WTC11 (cell line): ENCODE results near the gene MPZ. TPM values are rescaled to one million over a fixed set of nuclear protein-coding genes. Genes with fewer than 3 reads are reported as not detected.

Source experiments
- ATAC-seq: fragments of 200-7000 bp; cut with Tn5 transposase; 2 replicates; pipeline ENCODE4 v1.10.0; 2021; ENCODE audit warnings: mild to moderate bottlenecking, moderate library complexity
- CTCF ChIA-PET: fragments of 300-600 bp; sonication (Branson Sonifier 250); formaldehyde crosslinking; loops from one replicate; lab custom pipeline; 2021; ENCODE audit warnings: antibody characterized with exemption; lab: Charles Lee
- POLR2A ChIA-PET: fragments of 350-600 bp; sonication (Branson Sonifier 250); formaldehyde crosslinking; loops from one replicate; lab custom pipeline; 2021; ENCODE audit warnings: antibody characterized with exemption; lab: Charles Lee
- DNase-seq: peaks from one replicate; pipeline ENCODE4 v3.0.0; 2021; ENCODE audit warnings: low spot score
- H3K27ac Mint-ChIP-seq: 2 replicates; pipeline ENCODE4 v1.8.0; 2021; ENCODE audit warnings: mixed read lengths
- H3K27me3 Mint-ChIP-seq: 2 replicates; pipeline ENCODE4 v1.8.0; 2021; ENCODE audit warnings: low read depth, mild to moderate bottlenecking, moderate library complexity, mixed read lengths
- H3K36me3 Mint-ChIP-seq: 2 replicates; pipeline ENCODE4 v1.8.0; 2021; ENCODE audit warnings: mixed read lengths
- H3K4me1 Mint-ChIP-seq: 2 replicates; pipeline ENCODE4 v1.8.0; 2022; ENCODE audit warnings: mixed read lengths
- H3K4me3 Mint-ChIP-seq: 2 replicates; pipeline ENCODE4 v1.8.0; 2021; ENCODE audit warnings: mild to moderate bottlenecking, moderate library complexity, mixed read lengths
- H3K9me3 Mint-ChIP-seq: 2 replicates; pipeline ENCODE4 v1.8.0; 2021; ENCODE audit warnings: mixed read lengths
- AFF4 ChIP-seq: sonication (generic); formaldehyde crosslinking; IDR thresholded peaks from 2 replicates; pipeline ENCODE4 v1.8.1; 2023; ENCODE audit warnings: mild to moderate bottlenecking, missing genetic modification reagents, borderline replicate concordance
- ATF1 ChIP-seq: sonication (generic); formaldehyde crosslinking; IDR thresholded peaks from 2 replicates; pipeline ENCODE4 v1.8.1; 2023; ENCODE audit warnings: mild to moderate bottlenecking, moderate library complexity, missing genetic modification reagents
- E2F5 ChIP-seq: sonication (generic); formaldehyde crosslinking; IDR thresholded peaks from 2 replicates; pipeline ENCODE4 v1.8.1; 2022; ENCODE audit warnings: mild to moderate bottlenecking, moderate library complexity, missing genetic modification reagents
- FOXK1 ChIP-seq: sonication (generic); formaldehyde crosslinking; IDR thresholded peaks from 2 replicates; pipeline ENCODE4 v1.8.0; 2022; ENCODE audit warnings: mild to moderate bottlenecking, moderate library complexity, missing genetic modification reagents
- FOXP1 ChIP-seq: sonication (generic); formaldehyde crosslinking; IDR thresholded peaks from 2 replicates; pipeline ENCODE4 v1.8.0; 2022; ENCODE audit warnings: missing genetic modification reagents, mild to moderate bottlenecking, moderate library complexity, borderline replicate concordance
- HMGXB4 ChIP-seq: sonication (generic); formaldehyde crosslinking; IDR thresholded peaks from 2 replicates; pipeline ENCODE4 v1.8.1; 2023; ENCODE audit warnings: mild to moderate bottlenecking, moderate library complexity, missing genetic modification reagents
- JUN ChIP-seq: sonication (generic); formaldehyde crosslinking; IDR thresholded peaks from 2 replicates; pipeline ENCODE4 v1.8.0; 2023; ENCODE audit warnings: mild to moderate bottlenecking, missing genetic modification reagents
- KAT7 ChIP-seq: sonication (generic); formaldehyde crosslinking; IDR thresholded peaks from 2 replicates; pipeline ENCODE4 v1.8.1; 2023; ENCODE audit warnings: missing genetic modification reagents, mild to moderate bottlenecking, borderline replicate concordance
- MXD4 ChIP-seq: fragments of 250-450 bp; sonication (Bioruptor Pico); IDR thresholded peaks from 2 replicates; pipeline ENCODE4 v1.8.0; 2021; ENCODE audit warnings: mild to moderate bottlenecking, moderate library complexity, borderline replicate concordance
- MYBL2 ChIP-seq: sonication (generic); formaldehyde crosslinking; IDR thresholded peaks from 2 replicates; pipeline ENCODE4 v1.8.1; 2023; ENCODE audit warnings: mild to moderate bottlenecking, moderate library complexity, missing genetic modification reagents
- SP1 ChIP-seq: sonication (generic); formaldehyde crosslinking; conservative IDR thresholded peaks from 2 replicates; pipeline ENCODE4 v1.8.1; 2022; ENCODE audit warnings: missing genetic modification reagents
- TCF7 ChIP-seq: sonication (generic); formaldehyde crosslinking; IDR thresholded peaks from 2 replicates; pipeline ENCODE4 v1.8.0; 2022; ENCODE audit warnings: mild to moderate bottlenecking, low read depth, missing genetic modification reagents, moderate library complexity
- TEAD1 ChIP-seq: sonication (generic); formaldehyde crosslinking; IDR thresholded peaks from 2 replicates; pipeline ENCODE4 v1.8.0; 2022; ENCODE audit warnings: mild to moderate bottlenecking, missing genetic modification reagents
- ZBTB21 ChIP-seq: sonication (generic); formaldehyde crosslinking; IDR thresholded peaks from 2 replicates; pipeline ENCODE4 v1.8.1; 2023; ENCODE audit warnings: mild to moderate bottlenecking, missing genetic modification reagents, borderline replicate concordance
- ZNF281 ChIP-seq: sonication (generic); formaldehyde crosslinking; IDR thresholded peaks from 2 replicates; pipeline ENCODE4 v1.8.0; 2023; ENCODE audit warnings: mild to moderate bottlenecking, missing genetic modification reagents
- ZNF396 ChIP-seq: fragments of 250-450 bp; sonication (Bioruptor Pico); IDR thresholded peaks from 2 replicates; pipeline ENCODE4 v1.8.0; 2021; ENCODE audit warnings: mild to moderate bottlenecking, moderate library complexity, borderline replicate concordance
- ZNF423 ChIP-seq: fragments of 250-450 bp; sonication (Bioruptor Pico); IDR thresholded peaks from 2 replicates; pipeline ENCODE4 v2.1.2; 2022; ENCODE audit warnings: mild to moderate bottlenecking, moderate library complexity
- total RNA-seq: library from RNA; stranded (reverse); gene quantifications from 3 replicates; pipeline ENCODE4 v1.2.3, GENCODE V29; 2021
- TF ChIP-seq, protein P1 (sequence below): sonication (generic); formaldehyde crosslinking; IDR thresholded peaks from 2 replicates; pipeline ENCODE4 v1.8.1; 2023; ENCODE audit warnings: mild to moderate bottlenecking, missing genetic modification reagents

The MPZ gene
- total RNA-seq, 1 experiment from 2014 or later, result 5.2 TPM

DNA sequence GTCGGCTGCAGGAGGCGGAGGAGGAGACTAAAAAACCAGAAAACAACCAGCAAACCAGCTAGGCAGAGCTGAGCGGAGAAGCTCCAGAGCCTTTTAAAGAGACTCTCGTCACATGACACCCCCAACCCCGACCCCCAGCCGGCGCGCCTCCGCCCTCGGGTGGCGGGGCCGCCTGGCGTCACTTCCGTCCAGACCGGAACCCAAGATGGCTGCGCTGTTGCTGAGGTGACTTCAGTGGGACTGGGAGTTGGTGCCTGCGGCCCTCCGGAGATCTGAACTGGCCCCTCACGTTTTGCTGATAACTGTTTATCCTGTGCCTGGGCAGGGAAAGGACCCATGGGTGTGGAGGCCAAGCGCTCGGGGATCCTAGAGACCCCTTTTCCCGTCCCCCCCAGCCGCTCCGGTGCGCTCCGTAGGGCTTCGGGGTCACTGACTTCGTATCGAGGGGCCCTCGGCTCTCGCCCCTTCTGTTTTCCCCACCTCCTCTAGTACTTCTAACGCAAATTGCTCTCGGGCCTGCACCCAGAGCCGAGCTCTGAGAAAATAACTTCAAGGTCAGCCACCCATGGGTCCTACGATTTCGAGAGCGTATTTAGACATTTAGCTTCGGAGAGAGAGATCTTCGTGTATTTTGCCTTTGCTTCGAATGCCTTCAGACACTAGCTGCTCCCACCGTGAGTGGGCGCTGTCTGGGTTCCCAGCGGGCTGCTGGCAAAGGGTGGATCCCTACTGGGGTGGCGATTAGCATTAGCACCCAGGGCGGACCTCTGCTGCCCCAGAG, 4.6 kb upstream of the MPZ start, which contains the start of gene SDHC (continued):
- TF ChIP-seq HMGXB4 (CRISPR knock-in tag) (peak; percentile 31; the same call in 1 of the 2 replicates), JUN (CRISPR knock-in tag) (peak; percentile 25; the same call in 1 of the 2 replicates), AFF4 (CRISPR knock-in tag) (no peak), KAT7 (CRISPR knock-in tag) (no peak), SP1 (CRISPR knock-in tag) (peak; percentile 68; the same call in 1 of the 2 replicates), E2F5 (CRISPR knock-in tag) (peak; percentile 60), ZNF281 (no peak), TEAD1 (peak; percentile 58; the same call in 1 of the 2 replicates), FOXK1 (CRISPR knock-in tag) (0 out of 2 replicates have a peak, but pooled peaks have one; percentile 73), ZNF423 (CRISPR knock-in tag) (peak; percentile 67), MYBL2 (CRISPR knock-in tag) (0 out of 2 replicates have a peak, but pooled peaks have one; percentile 16)

DNA sequence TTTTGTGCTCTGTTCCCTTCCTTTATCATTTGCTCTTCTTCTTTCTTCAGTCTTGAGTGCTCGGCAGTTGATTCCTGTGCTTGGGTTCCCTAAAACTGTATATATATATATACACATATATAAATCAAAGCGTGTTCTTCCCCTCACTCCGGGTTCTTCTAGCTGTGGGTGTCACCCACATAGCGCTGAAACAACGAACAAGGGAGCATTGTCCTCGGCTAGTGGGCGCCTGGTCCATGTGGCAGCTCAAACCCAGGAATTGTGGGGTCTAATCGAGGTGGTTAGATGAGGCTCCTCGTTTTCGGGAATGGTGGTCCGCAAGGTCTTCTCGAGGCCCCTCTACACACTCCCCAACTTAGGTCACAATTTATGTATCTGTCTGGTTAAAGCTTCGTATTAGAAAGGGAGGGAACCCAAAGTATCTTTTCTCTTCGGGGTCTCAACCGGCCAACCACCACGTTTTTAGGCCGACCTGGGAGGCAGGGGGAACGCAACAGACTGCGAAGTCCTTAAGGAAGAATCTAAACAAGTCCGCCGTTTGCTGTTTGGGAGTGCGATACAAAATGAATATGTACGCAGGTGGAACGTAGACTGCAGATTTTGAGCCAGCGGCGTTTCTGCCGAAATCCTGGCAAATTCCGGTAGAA, 3.9 kb upstream of the MPZ start:
- POLR2A ChIA-PET, result interaction anchor here (0.9 to 1.5 kb wide), 5 partner anchors 8 to 196 kb away, joined by 3 to 12 read pairs (median 4); partner anchors contain the start of genes B4GALT3, NIT1, PCP4L1 and PFDN2
- Mint-ChIP-seq H3K4me3 (peak overlapping the region; percentile 99), H3K27ac (peak overlapping the region; percentile 98), H3K4me1 (peaks cover 30% of the 10 kb centered on the region), H3K9me3 (no peaks in the 10 kb centered on the region), H3K27me3 (no peaks in the 10 kb centered on the region; the same call in 1 of the 2 replicates), H3K36me3 (no peaks in the 10 kb centered on the region)
- ATAC-seq, result peak; percentile 8
- CTCF ChIA-PET, result interaction anchor here (0.5 to 1.9 kb wide), 8 partner anchors 9 to 89 kb away, joined by 3 to 17 read pairs (median 4); partner anchors contain the start of gene TOMM40L
- DNase-seq, result no peak
- TF ChIP-seq ZNF423 (CRISPR knock-in tag) (no peak), ZBTB21 (CRISPR knock-in tag) (no peak), ATF1 (CRISPR knock-in tag) (no peak), MXD4 (CRISPR knock-in tag) (no peak), TCF7 (CRISPR knock-in tag) (no peak), ZNF396 (CRISPR knock-in tag) (no peak), FOXP1 (no peak)
- TF ChIP-seq, protein P1, sequence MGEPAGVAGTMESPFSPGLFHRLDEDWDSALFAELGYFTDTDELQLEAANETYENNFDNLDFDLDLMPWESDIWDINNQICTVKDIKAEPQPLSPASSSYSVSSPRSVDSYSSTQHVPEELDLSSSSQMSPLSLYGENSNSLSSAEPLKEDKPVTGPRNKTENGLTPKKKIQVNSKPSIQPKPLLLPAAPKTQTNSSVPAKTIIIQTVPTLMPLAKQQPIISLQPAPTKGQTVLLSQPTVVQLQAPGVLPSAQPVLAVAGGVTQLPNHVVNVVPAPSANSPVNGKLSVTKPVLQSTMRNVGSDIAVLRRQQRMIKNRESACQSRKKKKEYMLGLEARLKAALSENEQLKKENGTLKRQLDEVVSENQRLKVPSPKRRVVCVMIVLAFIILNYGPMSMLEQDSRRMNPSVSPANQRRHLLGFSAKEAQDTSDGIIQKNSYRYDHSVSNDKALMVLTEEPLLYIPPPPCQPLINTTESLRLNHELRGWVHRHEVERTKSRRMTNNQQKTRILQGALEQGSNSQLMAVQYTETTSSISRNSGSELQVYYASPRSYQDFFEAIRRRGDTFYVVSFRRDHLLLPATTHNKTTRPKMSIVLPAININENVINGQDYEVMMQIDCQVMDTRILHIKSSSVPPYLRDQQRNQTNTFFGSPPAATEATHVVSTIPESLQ (CRISPR knock-in tag), result no peak
